Measurements from ENCODE around the gene GAS7. TPM values are rescaled to one million over a fixed set of nuclear protein-coding genes. Genes with fewer than 3 reads are reported as not detected.

GAS7 gene
- total and polyA plus RNA-seq, 10 of the 15 experiments (the other 5 are each of a cell fraction or from before 2014, with no cell fraction given), result 2.3 to 53.4 (median 24.0) TPM

DNA sequence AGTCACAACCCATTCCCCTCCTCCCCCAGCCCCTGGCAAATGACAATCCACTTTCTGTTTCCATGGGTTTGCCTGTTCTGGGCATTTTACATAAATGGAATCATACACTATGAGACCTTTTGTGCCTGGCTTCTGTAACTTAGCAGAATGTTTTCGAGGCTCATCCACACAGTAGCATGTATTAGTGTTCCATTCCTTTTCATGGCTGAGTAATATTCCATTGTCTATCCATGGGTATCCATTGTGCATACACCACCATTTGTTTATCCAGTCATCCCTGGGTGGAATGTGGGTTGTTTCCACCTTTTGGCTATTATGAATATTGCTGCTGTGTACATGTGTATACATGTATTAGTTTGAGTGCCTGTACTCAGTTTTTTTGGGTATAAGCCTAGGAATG lies 259.6 kb downstream of the GAS7 start:
- RAD21 ChIA-PET (ENCODE audit: unreplicated experiment), result no interaction called here

DNA sequence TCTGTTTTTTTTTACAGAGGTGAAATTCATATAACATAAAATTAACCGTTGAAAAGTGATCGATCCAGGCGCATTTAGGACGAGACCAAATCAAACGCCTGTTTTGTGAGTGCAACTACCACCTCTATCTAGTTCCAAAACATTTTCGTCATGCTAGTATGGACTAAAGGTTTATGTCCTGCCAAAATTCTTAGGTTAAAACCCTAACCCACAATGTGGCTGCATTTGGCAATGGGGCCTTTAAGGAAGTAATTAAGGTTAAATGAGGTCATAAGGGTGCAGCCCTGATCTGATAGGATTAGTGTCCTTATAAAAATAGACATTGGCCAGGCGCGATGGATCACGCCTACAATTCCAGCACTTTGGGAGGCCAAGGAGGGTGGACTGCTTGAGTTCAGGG lies 260.5 kb downstream of the GAS7 start:
- Histone ChIP-seq H3K4me3 (no peak overlapping the region), H3K27ac (ENCODE audit: control insufficient read depth, insufficient read depth) (no peak overlapping the region), H3K4me1 (ENCODE audit: control insufficient read depth, insufficient read depth, low read length) (no peaks in the 10 kb centered on the region), H3K9ac (ENCODE audit: control insufficient read depth, insufficient read depth, low read length) (no peak overlapping the region), H4K20me1 (ENCODE audit: control insufficient read depth, insufficient read depth) (no peaks in the 10 kb centered on the region), H3K36me3 (ENCODE audit: control insufficient read depth in 2 of 2, insufficient read depth in 2 of 2, low read length in 1 of 2) (no peaks in the 10 kb centered on the region; a peak in 1 of 4 replicates), H3K27me3 (replicated peaks in 1 of 2; ENCODE audit: control insufficient read depth in 2 of 2, insufficient read depth in 2 of 2, low read length in 1 of 2) (no peaks in the 10 kb centered on the region), H3K79me2 (ENCODE audit: control insufficient read depth, insufficient read depth, low read length) (no peaks in the 10 kb centered on the region), H3K4me2 (ENCODE audit: control insufficient read depth, insufficient read depth) (no peak overlapping the region), H2AFZ (ENCODE audit: control insufficient read depth, low read depth, low read length) (no peak overlapping the region), H3K9me3 (replicated peaks; ENCODE audit: control insufficient read depth, insufficient read depth, low read length) (peaks cover 2% of the 10 kb centered on the region; the same call in 1 of the 3 replicates)
- no TSS peak for BruUV-seq (replicated peaks)
- intact Hi-C loops (cut with micrococcal nuclease; ENCODE audit: unreplicated experiment) (no loop called here), in situ Hi-C loops (cut with MboI) (no loop called here)
- SMC1A ChIA-PET (ENCODE audit: uncharacterized antibody, unreplicated experiment), result no interaction called here
- RAD21 ChIA-PET (ENCODE audit: unreplicated experiment), result interaction anchor here (0.6 kb wide), 1 partner anchor 69 kb away, joined by 3 read pairs; no protein-coding TSS in a partner anchor
- POLR2A ChIA-PET, result no interaction called here
- FAIRE-seq (no peak), DNase-seq (ENCODE audit: low read depth, low spot score) (no peak), ATAC-seq (no peak)
- WGBS (ENCODE audit: insufficient coverage, insufficient replicate concordance, low lambda C conversion rate, missing lambda C conversion rate), result 81% methylated on average over 9 of the region's 9 CpGs
- TF ChIP-seq, protein P1, sequence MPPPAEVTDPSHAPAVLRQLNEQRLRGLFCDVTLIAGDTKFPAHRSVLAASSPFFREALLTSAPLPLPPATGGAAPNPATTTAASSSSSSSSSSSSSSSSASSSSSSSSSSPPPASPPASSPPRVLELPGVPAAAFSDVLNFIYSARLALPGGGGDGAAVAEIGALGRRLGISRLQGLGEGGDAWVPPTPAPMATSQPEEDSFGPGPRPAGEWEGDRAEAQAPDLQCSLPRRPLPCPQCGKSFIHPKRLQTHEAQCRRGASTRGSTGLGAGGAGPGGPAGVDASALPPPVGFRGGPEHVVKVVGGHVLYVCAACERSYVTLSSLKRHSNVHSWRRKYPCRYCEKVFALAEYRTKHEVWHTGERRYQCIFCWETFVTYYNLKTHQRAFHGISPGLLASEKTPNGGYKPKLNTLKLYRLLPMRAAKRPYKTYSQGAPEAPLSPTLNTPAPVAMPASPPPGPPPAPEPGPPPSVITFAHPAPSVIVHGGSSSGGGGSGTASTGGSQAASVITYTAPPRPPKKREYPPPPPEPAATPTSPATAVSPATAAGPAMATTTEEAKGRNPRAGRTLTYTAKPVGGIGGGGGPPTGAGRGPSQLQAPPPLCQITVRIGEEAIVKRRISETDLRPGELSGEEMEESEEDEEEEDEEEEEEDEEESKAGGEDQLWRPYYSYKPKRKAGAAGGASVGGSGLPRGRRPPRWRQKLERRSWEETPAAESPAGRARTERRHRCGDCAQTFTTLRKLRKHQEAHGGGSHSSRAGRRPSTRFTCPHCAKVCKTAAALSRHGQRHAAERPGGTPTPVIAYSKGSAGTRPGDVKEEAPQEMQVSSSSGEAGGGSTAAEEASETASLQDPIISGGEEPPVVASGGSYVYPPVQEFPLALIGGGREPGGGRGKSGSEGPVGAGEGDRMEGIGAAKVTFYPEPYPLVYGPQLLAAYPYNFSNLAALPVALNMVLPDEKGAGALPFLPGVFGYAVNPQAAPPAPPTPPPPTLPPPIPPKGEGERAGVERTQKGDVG (CRISPR knock-in tag; IDR thresholded peaks at IDR 0.05), result no peak
- no peak for TF ChIP-seq IRF4 (IDR thresholded peaks at IDR 0.05; ENCODE audit: low read depth, low read length)
- TF ChIP-seq ATF7 (IDR thresholded peaks at IDR 0.05; ENCODE audit: low read depth), result no peak
- no peak for TF ChIP-seq CBX5 (IDR thresholded peaks at IDR 0.05; ENCODE audit: low read depth)
- TF ChIP-seq POLR2AphosphoS2 (IDR thresholded peaks at IDR 0.05; ENCODE audit: low read depth, low read length), result no peak
- TF ChIP-seq HCFC1 (IDR thresholded peaks at IDR 0.05; ENCODE audit: low read length), result no peak
- TF ChIP-seq ZNF24 (IDR thresholded peaks at IDR 0.05), result no peak
- CTCF ChIA-PET, result interaction anchor here (1.0 kb wide), 1 partner anchor 11 kb away, joined by 4 read pairs; no protein-coding TSS in a partner anchor

More for the DNA sequence above, 259.6 kb downstream of the GAS7 start:
- H3K9me3 ChIP-seq (replicated peaks; ENCODE audit: control insufficient read depth, insufficient read depth, low read length), result peaks cover 2% of the 10 kb centered on the region; the same call in 1 of the 3 replicates
- POLR2A ChIA-PET, result no interaction called here
- FAIRE-seq, result no peak
- no peaks in the 10 kb centered on the region for H4K20me1 ChIP-seq (ENCODE audit: control insufficient read depth, insufficient read depth)
- no peak overlapping the region for H3K27ac ChIP-seq (ENCODE audit: control insufficient read depth, insufficient read depth)
- BruUV-seq (replicated peaks), result no TSS peak
- WGBS (ENCODE audit: insufficient coverage, insufficient replicate concordance, low lambda C conversion rate, missing lambda C conversion rate), result 48% methylated on average over 1 of the region's 1 CpG
- H3K9ac ChIP-seq (ENCODE audit: control insufficient read depth, insufficient read depth, low read length), result no peak overlapping the region
- no peak for TF ChIP-seq SMAD1 (IDR thresholded peaks at IDR 0.05; ENCODE audit: low read depth, partially characterized antibody)
- TF ChIP-seq, protein P2, sequence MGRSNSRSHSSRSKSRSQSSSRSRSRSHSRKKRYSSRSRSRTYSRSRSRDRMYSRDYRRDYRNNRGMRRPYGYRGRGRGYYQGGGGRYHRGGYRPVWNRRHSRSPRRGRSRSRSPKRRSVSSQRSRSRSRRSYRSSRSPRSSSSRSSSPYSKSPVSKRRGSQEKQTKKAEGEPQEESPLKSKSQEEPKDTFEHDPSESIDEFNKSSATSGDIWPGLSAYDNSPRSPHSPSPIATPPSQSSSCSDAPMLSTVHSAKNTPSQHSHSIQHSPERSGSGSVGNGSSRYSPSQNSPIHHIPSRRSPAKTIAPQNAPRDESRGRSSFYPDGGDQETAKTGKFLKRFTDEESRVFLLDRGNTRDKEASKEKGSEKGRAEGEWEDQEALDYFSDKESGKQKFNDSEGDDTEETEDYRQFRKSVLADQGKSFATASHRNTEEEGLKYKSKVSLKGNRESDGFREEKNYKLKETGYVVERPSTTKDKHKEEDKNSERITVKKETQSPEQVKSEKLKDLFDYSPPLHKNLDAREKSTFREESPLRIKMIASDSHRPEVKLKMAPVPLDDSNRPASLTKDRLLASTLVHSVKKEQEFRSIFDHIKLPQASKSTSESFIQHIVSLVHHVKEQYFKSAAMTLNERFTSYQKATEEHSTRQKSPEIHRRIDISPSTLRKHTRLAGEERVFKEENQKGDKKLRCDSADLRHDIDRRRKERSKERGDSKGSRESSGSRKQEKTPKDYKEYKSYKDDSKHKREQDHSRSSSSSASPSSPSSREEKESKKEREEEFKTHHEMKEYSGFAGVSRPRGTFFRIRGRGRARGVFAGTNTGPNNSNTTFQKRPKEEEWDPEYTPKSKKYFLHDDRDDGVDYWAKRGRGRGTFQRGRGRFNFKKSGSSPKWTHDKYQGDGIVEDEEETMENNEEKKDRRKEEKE (IDR thresholded peaks at IDR 0.05), result no peak
- no peak for TF ChIP-seq ZBED1 (IDR thresholded peaks at IDR 0.05; ENCODE audit: borderline replicate concordance)
- H3K4me3 ChIP-seq, result no peak overlapping the region
- no peak overlapping the region for H3K4me2 ChIP-seq (ENCODE audit: control insufficient read depth, insufficient read depth)
- DNase-seq (ENCODE audit: low read depth, low spot score), result no peak
- no peaks in the 10 kb centered on the region for H3K27me3 ChIP-seq (replicated peaks in 1 of 2; ENCODE audit: control insufficient read depth in 2 of 2, insufficient read depth in 2 of 2, low read length in 1 of 2)
- no peaks in the 10 kb centered on the region for H3K4me1 ChIP-seq (ENCODE audit: control insufficient read depth, insufficient read depth, low read length)
- ATAC-seq, result no peak
- no peak overlapping the region for H2AFZ ChIP-seq (ENCODE audit: control insufficient read depth, low read depth, low read length)
- CTCF ChIA-PET, result no interaction called here
- in situ Hi-C loops (cut with MboI), result no loop called here
- intact Hi-C loops (cut with micrococcal nuclease; ENCODE audit: unreplicated experiment), result no loop called here
- H3K36me3 ChIP-seq (ENCODE audit: control insufficient read depth in 2 of 2, insufficient read depth in 2 of 2, low read length in 1 of 2), result no peaks in the 10 kb centered on the region; a peak in 1 of 4 replicates
- no peaks in the 10 kb centered on the region for H3K79me2 ChIP-seq (ENCODE audit: control insufficient read depth, insufficient read depth, low read length)
- SMC1A ChIA-PET (ENCODE audit: uncharacterized antibody, unreplicated experiment), result no interaction called here
